T-helper 22 cell (primary cell): ENCODE results near the gene CTRB2.
"Not testable (repeated sequence)": the region's sequence is repeated elsewhere in the genome, so short reads cannot be mapped to it uniquely, and the experiment has no call there.

Experiments
- DNase-seq: peaks from one replicate; pipeline ENCODE4 v3.0.0-alpha.2; 2020; ENCODE audit warnings: low read depth

The CTRB2 gene

GRCh38 chr16:75226550-75227360, 19.8 kb upstream of the CTRB2 start:
- no peak for DNase-seq

- no peak for DNase-seq
Observed at GRCh38 chr16:75225678-75226515, 18.9 kb upstream of the CTRB2 start.

- DNase-seq: no peak
Observed at GRCh38 chr16:75225092-75225491, 18.1 kb upstream of the CTRB2 start.

GRCh38 chr16:75224306-75225082, 17.5 kb upstream of the CTRB2 start:
- no peak for DNase-seq

GRCh38 chr16:75223129-75223528, 16.2 kb upstream of the CTRB2 start:
- DNase-seq: not testable (repeated sequence)

- DNase-seq: no peak
Observed at GRCh38 chr16:75222271-75222783, 15.4 kb upstream of the CTRB2 start.

- DNase-seq: no peak
Observed at GRCh38 chr16:75219838-75220237, 12.9 kb upstream of the CTRB2 start.

- no peak for DNase-seq
Observed at GRCh38 chr16:75219088-75219487, 12.1 kb upstream of the CTRB2 start.

- no peak for DNase-seq
Observed at GRCh38 chr16:75218256-75219076, 11.5 kb upstream of the CTRB2 start, which contains the start of gene CTRB1. TSS of gene CTRB1 (plus strand) at chr16:75218988. CDS start at chr16:75219008, 20 bp downstream.

- no peak for DNase-seq
Observed at GRCh38 chr16:75217389-75217851, 10.5 kb upstream of the CTRB2 start.

- DNase-seq: no peak
Observed at GRCh38 chr16:75216576-75216975, 9.6 kb upstream of the CTRB2 start.

GRCh38 chr16:75216127-75216526, 9.2 kb upstream of the CTRB2 start:
- DNase-seq: no peak

GRCh38 chr16:75211286-75211685, 4.3 kb upstream of the CTRB2 start:
- not testable (repeated sequence) for DNase-seq

GRCh38 chr16:75209944-75210343, 3.0 kb upstream of the CTRB2 start:
- no peak for DNase-seq

- not testable (repeated sequence) for DNase-seq
Observed at GRCh38 chr16:75209514-75209913, 2.6 kb upstream of the CTRB2 start.

- DNase-seq: no peak
Observed at GRCh38 chr16:75208861-75209505, 2.0 kb upstream of the CTRB2 start.

- DNase-seq: no peak
Observed at GRCh38 chr16:75208242-75208825, 1.4 kb upstream of the CTRB2 start.

GRCh38 chr16:75207831-75208230, 870 bp upstream of the CTRB2 start:
- no peak for DNase-seq

GRCh38 chr16:75205961-75206748, 806 bp downstream of the CTRB2 start:
- DNase-seq: not testable (repeated sequence)
